DOHH2 (cell line): Measurements from ENCODE around the gene PHF21A.

Source experiments
- H3F3A ChIP-seq: fragments of 200-600 bp; sonication (generic), shearing (Covaris generic); 2 replicates; pipeline ENCODE4 v1.6.0; 2016; ENCODE audit warnings: antibody characterized with exemption, mild to moderate bottlenecking; ENCODE audit not compliant: control insufficient read depth, insufficient read depth
- H3K27ac ChIP-seq: fragments of 200-600 bp; sonication (generic); 2 replicates; pipeline ENCODE4 v1.5.1; 2014; ENCODE audit warnings: low read depth, mild to moderate bottlenecking, low read length, moderate library complexity
- H3K27me3 ChIP-seq: fragments of 200-600 bp; sonication (generic); 2 replicates; pipeline ENCODE4 v1.6.1; 2014; ENCODE audit warnings: mild to moderate bottlenecking, low read length, mixed read lengths; ENCODE audit not compliant: control insufficient read depth
- H3K36me3 ChIP-seq: fragments of 200-600 bp; sonication (generic); 2 replicates; pipeline ENCODE4 v1.6.1; 2014; ENCODE audit warnings: mild to moderate bottlenecking, low read length, moderate library complexity, mixed read lengths; ENCODE audit not compliant: control insufficient read depth
- H3K4me1 ChIP-seq: fragments of 200-600 bp; sonication (generic); 2 replicates; pipeline ENCODE4 v1.6.1; 2014; ENCODE audit warnings: mild to moderate bottlenecking, low read length, mixed read lengths; ENCODE audit not compliant: control insufficient read depth
- H3K4me2 ChIP-seq: fragments of 200-600 bp; sonication (generic); 2 replicates; pipeline ENCODE4 v1.6.0; 2014; ENCODE audit warnings: mild to moderate bottlenecking, low read length, moderate library complexity
- H3K4me3 ChIP-seq: fragments of 200-600 bp; sonication (generic); 2 replicates; pipeline ENCODE4 v1.5.1; 2014; ENCODE audit warnings: mild to moderate bottlenecking, low read length, mixed read lengths
- H3K79me2 ChIP-seq: fragments of 200-600 bp; sonication (generic); 2 replicates; pipeline ENCODE4 v1.6.1; 2014; ENCODE audit warnings: mild to moderate bottlenecking, low read length, mixed read lengths; ENCODE audit not compliant: control insufficient read depth
- H3K9me2 ChIP-seq: fragments of 200-600 bp; sonication (generic); replicated peaks from 2 replicates; pipeline ENCODE4 v1.6.1; 2014; ENCODE audit warnings: mild to moderate bottlenecking, low read length, mixed read lengths; ENCODE audit not compliant: control insufficient read depth
- H3K9me3 ChIP-seq: fragments of 200-600 bp; sonication (generic); 2 replicates; pipeline ENCODE4 v1.6.1; 2014; ENCODE audit warnings: antibody characterized with exemption, low read length, mixed read lengths; ENCODE audit not compliant: control insufficient read depth, insufficient read depth
- H4K20me1 ChIP-seq: fragments of 200-600 bp; sonication (generic); 2 replicates; pipeline ENCODE4 v1.6.0; 2014; ENCODE audit warnings: low read depth, mild to moderate bottlenecking, antibody characterized with exemption, low read length, moderate library complexity; ENCODE audit not compliant: control insufficient read depth, insufficient read depth
- EZH2phosphoT487 ChIP-seq: fragments of 200-600 bp; sonication (generic); IDR thresholded peaks from 2 replicates; pipeline ENCODE4 v1.6.1; 2017; ENCODE audit warnings: borderline replicate concordance, mild to moderate bottlenecking, antibody characterized with exemption, low read length, moderate library complexity, mixed read lengths
- TF ChIP-seq, protein P1 (sequence below): fragments of 200-600 bp; sonication (generic); IDR thresholded peaks from one replicate; pipeline ENCODE4 v1.5.1; 2014; ENCODE audit warnings: antibody characterized with exemption, mild to moderate bottlenecking, low read depth, low read length; ENCODE audit not compliant: poor library complexity, severe bottlenecking

Gene PHF21A

DNA sequence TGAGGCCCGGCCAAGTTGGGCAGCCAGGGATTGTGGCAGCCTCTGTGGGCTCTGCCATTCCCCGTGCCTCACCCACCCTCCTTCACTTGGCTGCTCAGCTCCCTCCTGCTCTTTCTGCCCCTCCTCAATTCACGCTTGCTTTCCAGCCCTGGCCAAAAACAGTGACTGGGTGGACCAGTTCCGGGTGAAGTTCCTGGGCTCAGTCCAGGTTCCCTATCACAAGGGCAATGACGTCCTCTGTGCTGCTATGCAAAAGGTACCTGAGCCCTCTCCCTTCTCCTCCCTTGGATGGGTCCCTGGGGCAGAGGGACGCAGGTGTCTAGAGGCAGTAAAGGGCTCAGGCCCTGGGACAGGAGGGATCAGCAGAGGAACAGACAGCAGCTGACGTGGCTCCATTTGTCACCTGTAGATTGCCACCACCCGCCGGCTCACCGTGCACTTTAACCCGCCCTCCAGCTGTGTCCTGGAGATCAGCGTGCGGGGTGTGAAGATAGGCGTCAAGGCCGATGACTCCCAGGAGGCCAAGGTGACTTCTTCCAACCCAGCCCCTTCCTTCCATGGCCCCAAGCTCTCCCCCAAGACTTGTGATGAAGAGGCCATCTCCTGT is 216.8 kb downstream of the PHF21A start:
- Histone ChIP-seq H3K4me2 (no peak overlapping the region), H3K36me3 (peaks cover 2% of the 10 kb centered on the region; the same call in 1 of the 2 replicates), H3K79me2 (no peaks in the 10 kb centered on the region), H3K9me2 (no peaks in the 10 kb centered on the region), H3F3A (no peaks in the 10 kb centered on the region), H3K9me3 (no peaks in the 10 kb centered on the region), H4K20me1 (no peaks in the 10 kb centered on the region), H3K4me3 (no peak overlapping the region), H3K27me3 (peaks cover 20% of the 10 kb centered on the region), H3K4me1 (peaks cover 10% of the 10 kb centered on the region), H3K27ac (no peak overlapping the region)
- no peak for TF ChIP-seq EZH2phosphoT487
- TF ChIP-seq, protein P1, sequence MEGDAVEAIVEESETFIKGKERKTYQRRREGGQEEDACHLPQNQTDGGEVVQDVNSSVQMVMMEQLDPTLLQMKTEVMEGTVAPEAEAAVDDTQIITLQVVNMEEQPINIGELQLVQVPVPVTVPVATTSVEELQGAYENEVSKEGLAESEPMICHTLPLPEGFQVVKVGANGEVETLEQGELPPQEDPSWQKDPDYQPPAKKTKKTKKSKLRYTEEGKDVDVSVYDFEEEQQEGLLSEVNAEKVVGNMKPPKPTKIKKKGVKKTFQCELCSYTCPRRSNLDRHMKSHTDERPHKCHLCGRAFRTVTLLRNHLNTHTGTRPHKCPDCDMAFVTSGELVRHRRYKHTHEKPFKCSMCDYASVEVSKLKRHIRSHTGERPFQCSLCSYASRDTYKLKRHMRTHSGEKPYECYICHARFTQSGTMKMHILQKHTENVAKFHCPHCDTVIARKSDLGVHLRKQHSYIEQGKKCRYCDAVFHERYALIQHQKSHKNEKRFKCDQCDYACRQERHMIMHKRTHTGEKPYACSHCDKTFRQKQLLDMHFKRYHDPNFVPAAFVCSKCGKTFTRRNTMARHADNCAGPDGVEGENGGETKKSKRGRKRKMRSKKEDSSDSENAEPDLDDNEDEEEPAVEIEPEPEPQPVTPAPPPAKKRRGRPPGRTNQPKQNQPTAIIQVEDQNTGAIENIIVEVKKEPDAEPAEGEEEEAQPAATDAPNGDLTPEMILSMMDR = no peak

DNA sequence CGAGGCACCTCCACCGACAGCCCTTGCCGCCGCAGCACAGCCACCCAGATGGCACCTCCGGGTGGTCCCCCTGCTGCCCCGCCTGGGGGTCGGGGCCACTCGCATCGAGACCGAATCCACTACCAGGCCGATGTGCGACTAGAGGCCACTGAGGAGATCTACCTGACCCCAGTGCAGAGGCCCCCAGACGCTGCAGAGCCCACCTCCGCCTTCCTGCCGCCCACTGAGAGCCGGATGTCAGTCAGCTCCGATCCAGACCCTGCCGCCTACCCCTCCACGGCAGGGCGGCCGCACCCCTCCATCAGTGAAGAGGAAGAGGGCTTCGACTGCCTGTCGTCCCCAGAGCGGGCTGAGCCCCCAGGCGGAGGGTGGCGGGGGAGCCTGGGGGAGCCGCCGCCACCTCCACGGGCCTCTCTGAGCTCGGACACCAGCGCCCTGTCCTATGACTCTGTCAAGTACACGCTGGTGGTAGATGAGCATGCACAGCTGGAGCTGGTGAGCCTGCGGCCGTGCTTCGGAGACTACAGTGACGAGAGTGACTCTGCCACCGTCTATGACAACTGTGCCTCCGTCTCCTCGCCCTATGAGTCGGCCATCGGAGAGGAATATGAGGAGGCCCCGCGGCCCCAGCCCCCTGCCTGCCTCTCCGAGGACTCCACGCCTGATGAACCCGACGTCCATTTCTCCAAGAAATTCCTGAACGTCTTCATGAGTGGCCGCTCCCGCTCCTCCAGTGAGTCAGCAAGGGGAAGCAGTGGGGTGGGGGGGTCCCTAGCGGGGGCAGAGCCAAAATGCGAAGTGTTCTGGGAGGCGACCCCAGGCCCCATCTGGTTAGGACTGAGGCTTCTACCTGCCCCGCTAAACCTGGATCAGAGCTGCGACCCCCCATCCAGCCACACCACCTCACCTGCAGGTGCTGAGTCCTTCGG is 218.5 kb downstream of the PHF21A start:
- Histone ChIP-seq H3K4me3 (no peak overlapping the region), H3K4me2 (no peak overlapping the region), H3F3A (no peaks in the 10 kb centered on the region), H3K27ac (no peak overlapping the region), H4K20me1 (no peaks in the 10 kb centered on the region), H3K36me3 (no peaks in the 10 kb centered on the region), H3K4me1 (peaks cover 18% of the 10 kb centered on the region), H3K79me2 (no peaks in the 10 kb centered on the region), H3K9me2 (no peaks in the 10 kb centered on the region), H3K27me3 (peaks cover 36% of the 10 kb centered on the region), H3K9me3 (no peaks in the 10 kb centered on the region)
- no peak for TF ChIP-seq EZH2phosphoT487
- TF ChIP-seq, protein P1 = no peak

DNA sequence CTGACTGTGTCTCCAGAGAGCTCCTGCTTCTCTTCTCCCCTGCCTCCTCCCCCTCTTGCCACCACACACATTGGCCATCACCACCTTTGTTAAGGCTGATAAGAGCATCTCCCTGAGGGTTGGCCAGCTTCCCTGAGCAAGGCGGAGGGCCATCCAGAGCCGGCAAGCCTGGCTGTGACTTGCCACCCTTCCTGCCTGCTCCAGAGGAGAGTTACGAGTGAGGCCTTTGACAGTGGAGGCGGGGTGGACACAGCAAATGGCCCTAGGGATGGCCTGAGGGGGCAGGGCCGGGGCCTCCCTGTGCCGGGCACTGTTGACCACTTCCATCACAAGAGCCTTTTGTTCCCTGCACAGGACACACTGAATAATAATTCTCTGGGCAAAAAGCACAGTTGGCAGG is 219.6 kb downstream of the PHF21A start:
- Histone ChIP-seq H4K20me1 (no peaks in the 10 kb centered on the region), H3K27me3 (peaks cover 37% of the 10 kb centered on the region), H3K9me3 (no peaks in the 10 kb centered on the region), H3F3A (no peaks in the 10 kb centered on the region), H3K4me1 (peaks cover 18% of the 10 kb centered on the region), H3K36me3 (no peaks in the 10 kb centered on the region), H3K27ac (no peak overlapping the region), H3K4me3 (no peak overlapping the region), H3K79me2 (no peaks in the 10 kb centered on the region), H3K4me2 (no peak overlapping the region), H3K9me2 (no peaks in the 10 kb centered on the region)
- no peak for TF ChIP-seq EZH2phosphoT487
- TF ChIP-seq, protein P1 = no peak
